Stimulated activated CD4-positive, alpha-beta T cell treated with anti-CD3 and anti-CD28 coated beads, Interleukin-15, amount 100 ng/mL, for 24 hours (primary cell): Measurements from ENCODE around the gene KLHL12.
A peak's percentile ranks its signal among the peaks of the same experiment; 100 is the strongest.
"Not testable (repeated sequence)": the region's sequence is repeated elsewhere in the genome, so short reads cannot be mapped to it uniquely, and the experiment has no call there.

Experiments
- DNase-seq: peaks from one replicate; pipeline ENCODE4 v3.0.0-alpha.2; 2020

Gene KLHL12

GRCh38 chr1:202945483-202945882, 18.4 kb upstream of the KLHL12 start:
- DNase-seq, result no peak

GRCh38 chr1:202944438-202944921, 17.4 kb upstream of the KLHL12 start:
- DNase-seq, result no peak

- DNase-seq, result no peak
Measured at GRCh38 chr1:202942426-202942825, 15.4 kb upstream of the KLHL12 start.

- no peak for DNase-seq
Measured at GRCh38 chr1:202941372-202941771, 14.3 kb upstream of the KLHL12 start.

- no peak for DNase-seq
Measured at GRCh38 chr1:202940561-202940960, 13.5 kb upstream of the KLHL12 start.

GRCh38 chr1:202938287-202938925, 11.4 kb upstream of the KLHL12 start:
- DNase-seq, result no peak

- DNase-seq, result not testable (repeated sequence)
Measured at GRCh38 chr1:202936409-202936808, 9.4 kb upstream of the KLHL12 start.

GRCh38 chr1:202935844-202936243, 8.8 kb upstream of the KLHL12 start:
- DNase-seq, result no peak

GRCh38 chr1:202934755-202935154, 7.7 kb upstream of the KLHL12 start:
- no peak for DNase-seq

- no peak for DNase-seq
Measured at GRCh38 chr1:202932476-202932875, 5.4 kb upstream of the KLHL12 start.

GRCh38 chr1:202923533-202923932, 3.5 kb downstream of the KLHL12 start:
- DNase-seq, result no peak

GRCh38 chr1:202919615-202920014, 7.4 kb downstream of the KLHL12 start:
- DNase-seq, result no peak

GRCh38 chr1:202915146-202915545, 11.9 kb downstream of the KLHL12 start:
- DNase-seq, result no peak

GRCh38 chr1:202912476-202912875, 14.6 kb downstream of the KLHL12 start:
- not testable (repeated sequence) for DNase-seq

- DNase-seq, result no peak
Measured at GRCh38 chr1:202909494-202909893, 17.5 kb downstream of the KLHL12 start.

- no peak for DNase-seq
Measured at GRCh38 chr1:202908998-202909397, 18.0 kb downstream of the KLHL12 start.

GRCh38 chr1:202905331-202905730, 21.7 kb downstream of the KLHL12 start:
- DNase-seq, result no peak

GRCh38 chr1:202903808-202904207, 23.2 kb downstream of the KLHL12 start:
- DNase-seq, result not testable (repeated sequence)

- DNase-seq, result no peak
Measured at GRCh38 chr1:202901555-202901954, 25.5 kb downstream of the KLHL12 start.

GRCh38 chr1:202892501-202892900, 34.5 kb downstream of the KLHL12 start:
- no peak for DNase-seq

- no peak for DNase-seq
Measured at GRCh38 chr1:202890392-202890791, 36.6 kb downstream of the KLHL12 start.

- peak; percentile 98 for DNase-seq
Measured at GRCh38 chr1:202888531-202889360, 38.3 kb downstream of the KLHL12 start, which contains the start of gene RABIF. RABIF (minus strand) TSS chr1:202889149; CDS start chr1:202889098, 51 bp downstream.

- DNase-seq, result no peak
Measured at GRCh38 chr1:202888221-202888530, 38.9 kb downstream of the KLHL12 start.

- DNase-seq, result no peak
Measured at GRCh38 chr1:202880961-202881460, 46.0 kb downstream of the KLHL12 start.
